GM23338 (cell line): ENCODE data around the gene CALHM5. TPM values are rescaled to one million over a fixed set of nuclear protein-coding genes. Genes with fewer than 3 reads are reported as not detected.

ENCODE experiments used
- ATAC-seq: fragments of 200-7000 bp; cut with Tn5 transposase; 3 replicates; pipeline ENCODE4 v1.9.1; 2020
- DNase-seq: peaks from one replicate; pipeline ENCODE4 v3.0.0-alpha.2; 2015; ENCODE audit warnings: low spot score
- H2AFZ ChIP-seq: fragments of 200-600 bp; sonication (generic); 2 replicates; pipeline ENCODE4 v1.8.0; 2016; ENCODE audit warnings: antibody characterized with exemption, mild to moderate bottlenecking, moderate library complexity
- H3F3A ChIP-seq: fragments of 200-600 bp; sonication (generic); replicated peaks from 2 replicates; pipeline ENCODE4 v1.8.0; 2017; ENCODE audit warnings: antibody characterized with exemption, mixed run types, low read depth
- H3K27ac ChIP-seq: fragments of 200-600 bp; sonication (generic); 2 replicates; pipeline ENCODE4 v1.6.1; 2016; ENCODE audit warnings: low read depth
- H3K27me3 ChIP-seq: fragments of 200-600 bp; sonication (generic); 2 replicates; pipeline ENCODE4 v1.8.0; 2016; ENCODE audit warnings: mild to moderate bottlenecking, mixed run types, moderate library complexity; ENCODE audit not compliant: insufficient read depth
- H3K36me3 ChIP-seq: fragments of 200-600 bp; sonication (generic); 2 replicates; pipeline ENCODE4 v1.8.0; 2016; ENCODE audit warnings: mild to moderate bottlenecking; ENCODE audit not compliant: insufficient read depth
- H3K4me1 ChIP-seq: fragments of 200-600 bp; sonication (generic); 2 replicates; pipeline ENCODE4 v1.8.0; 2016; ENCODE audit warnings: mild to moderate bottlenecking, moderate library complexity; ENCODE audit not compliant: insufficient read depth
- H3K4me2 ChIP-seq: fragments of 200-600 bp; sonication (generic); 2 replicates; pipeline ENCODE4 v1.7.1; 2017; ENCODE audit warnings: mixed run types
- H3K4me3 ChIP-seq: fragments of 200-600 bp; sonication (generic); 2 replicates; pipeline ENCODE4 v1.6.1; 2016; ENCODE audit warnings: mixed run types
- H3K79me2 ChIP-seq: fragments of 200-600 bp; sonication (generic); replicated peaks from 2 replicates; pipeline ENCODE4 v1.8.0; 2017; ENCODE audit warnings: mild to moderate bottlenecking; ENCODE audit not compliant: insufficient read depth
- H3K9me2 ChIP-seq: fragments of 200-600 bp; sonication (generic); 2 replicates; pipeline ENCODE4 v1.8.0; 2017; ENCODE audit not compliant: insufficient read depth
- H4K20me1 ChIP-seq: fragments of 200-600 bp; sonication (generic); replicated peaks from 2 replicates; pipeline ENCODE4 v1.8.0; 2017; ENCODE audit warnings: mild to moderate bottlenecking; ENCODE audit not compliant: insufficient read depth
- H3K27ac Mint-ChIP-seq: 2 replicates; pipeline ENCODE4 v1.8.0; 2020; ENCODE audit warnings: inconsistent platforms, mild to moderate bottlenecking, moderate library complexity, mixed read lengths
- H3K27me3 Mint-ChIP-seq: 3 replicates; pipeline ENCODE4 v1.8.0; 2022; ENCODE audit warnings: low read depth, mild to moderate bottlenecking, moderate library complexity, mixed read lengths, inconsistent platforms; ENCODE audit not compliant: insufficient read depth, poor library complexity
- H3K36me3 Mint-ChIP-seq: 3 replicates; pipeline ENCODE4 v1.8.0; 2021; ENCODE audit warnings: low read depth, mild to moderate bottlenecking, inconsistent platforms, moderate library complexity, mixed read lengths
- H3K4me1 Mint-ChIP-seq: 3 replicates; pipeline ENCODE4 v1.8.0; 2020; ENCODE audit warnings: mild to moderate bottlenecking, inconsistent platforms, mixed read lengths
- H3K4me3 Mint-ChIP-seq: 3 replicates; pipeline ENCODE4 v1.8.0; 2021; ENCODE audit warnings: moderate library complexity, mild to moderate bottlenecking, inconsistent platforms, mixed read lengths
- H3K9me3 Mint-ChIP-seq: 3 replicates; pipeline ENCODE4 v1.8.0; 2020; ENCODE audit warnings: moderate library complexity, mild to moderate bottlenecking, inconsistent platforms, mixed read lengths
- CREB1 ChIP-seq: fragments of 250-450 bp; sonication (Bioruptor Pico); IDR thresholded peaks from 2 replicates; pipeline ENCODE4 v1.5.0; 2020; ENCODE audit warnings: low read depth, mild to moderate bottlenecking, moderate library complexity
- CTCF ChIP-seq, 2 experiments: fragments of 200-600 bp in 1 of 2; sonication (generic) in 1 of 2; conservative IDR thresholded peaks; 2 replicates each; pipeline versions ENCODE4 v1.5.1 to v1.6.1; 2016 to 2017; ENCODE audit warnings: antibody characterized with exemption in 2 of 2, low read depth in 2 of 2, mild to moderate bottlenecking in 2 of 2, moderate library complexity in 1 of 2
- EZH2 ChIP-seq: fragments of 200-600 bp; sonication (generic); IDR thresholded peaks from one replicate; pipeline ENCODE4 v1.8.0; 2017; ENCODE audit warnings: antibody characterized with exemption, mild to moderate bottlenecking, low read depth; ENCODE audit not compliant: unreplicated experiment
- EZH2phosphoT487 ChIP-seq: fragments of 200-600 bp; sonication (generic); IDR thresholded peaks from one replicate; pipeline ENCODE4 v1.8.1; 2018; ENCODE audit warnings: antibody characterized with exemption; ENCODE audit not compliant: unreplicated experiment
- JUNB ChIP-seq: IDR thresholded peaks from one replicate; pipeline ENCODE4 v1.6.1; 2016; ENCODE audit warnings: antibody characterized with exemption; ENCODE audit not compliant: unreplicated experiment
- NANOG ChIP-seq: IDR thresholded peaks from 2 replicates; pipeline ENCODE4 v1.6.1; 2016; ENCODE audit warnings: antibody characterized with exemption, borderline replicate concordance
- POLR2AphosphoS5 ChIP-seq: IDR thresholded peaks from 2 replicates; pipeline ENCODE4 v1.6.1; 2016; ENCODE audit warnings: antibody characterized with exemption, low read depth
- REST ChIP-seq: IDR thresholded peaks from one replicate; pipeline ENCODE4 v1.6.1; 2018; ENCODE audit warnings: antibody characterized with exemption; ENCODE audit not compliant: unreplicated experiment
- STAT1 ChIP-seq: IDR thresholded peaks from one replicate; pipeline ENCODE4 v1.6.1; 2016; ENCODE audit warnings: antibody characterized with exemption; ENCODE audit not compliant: unreplicated experiment
- ZNF114 ChIP-seq: fragments of 250-450 bp; sonication (Bioruptor Pico); IDR thresholded peaks from 2 replicates; pipeline ENCODE4 v1.5.0; 2020; ENCODE audit warnings: mild to moderate bottlenecking, moderate library complexity
- ZNF331 ChIP-seq: fragments of 250-450 bp; sonication (Bioruptor Pico); IDR thresholded peaks from 2 replicates; pipeline ENCODE4 v1.5.0; 2020; ENCODE audit warnings: low read depth, mild to moderate bottlenecking, moderate library complexity
- ZNF462 ChIP-seq: fragments of 250-450 bp; sonication (Bioruptor Pico); IDR thresholded peaks from 2 replicates; pipeline ENCODE4 v1.5.0; 2020; ENCODE audit warnings: mild to moderate bottlenecking, moderate library complexity
- polyA plus RNA-seq: library from polyadenylated mRNA; unstranded; fragments of >200 nt; fragmentation: Nextera tagmentation; extraction: Ambion mirVana; gene quantifications from 2 replicates; pipeline ENCODE4 v1.2.1, GENCODE V29; 2016
- total RNA-seq: library from RNA; depleted of rRNA; stranded (reverse); fragments of >200 nt; shearing (Covaris generic); gene quantifications from 2 replicates; pipeline ENCODE4 v1.2.3, GENCODE V29; 2014
- TF ChIP-seq, protein P1 (sequence below): IDR thresholded peaks from 2 replicates; pipeline ENCODE4 v1.6.1; 2016; ENCODE audit warnings: antibody characterized with exemption

CALHM5 gene
- total and polyA plus RNA-seq, 2 experiments from 2014 or later: 0.02 to 0.10 TPM

DNA sequence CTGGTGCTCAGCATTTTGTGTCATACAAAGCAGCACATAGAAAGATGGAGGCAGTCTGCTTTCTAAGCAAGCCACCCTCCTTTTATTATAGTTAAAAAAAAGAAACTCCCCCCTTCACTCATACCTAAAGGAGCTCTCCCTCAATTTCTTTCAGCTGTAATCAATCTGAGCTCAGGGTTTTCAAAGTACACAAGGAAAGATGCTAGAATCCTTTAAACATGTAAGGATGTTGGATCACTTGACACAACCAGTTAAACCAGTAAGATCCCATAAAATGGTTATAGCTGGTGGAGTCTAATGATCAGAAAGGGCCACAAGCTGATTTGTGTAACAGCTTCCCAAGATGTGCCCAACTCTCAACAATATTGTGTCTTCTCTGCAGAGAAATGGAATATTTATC, 42.0 kb downstream of the CALHM5 start, which contains the start of gene CALHM4 (continued):
- no peak for TF ChIP-seq CTCF (conservative IDR thresholded peaks at IDR 0.05; ENCODE audit: low read depth in 2 of 2)

DNA sequence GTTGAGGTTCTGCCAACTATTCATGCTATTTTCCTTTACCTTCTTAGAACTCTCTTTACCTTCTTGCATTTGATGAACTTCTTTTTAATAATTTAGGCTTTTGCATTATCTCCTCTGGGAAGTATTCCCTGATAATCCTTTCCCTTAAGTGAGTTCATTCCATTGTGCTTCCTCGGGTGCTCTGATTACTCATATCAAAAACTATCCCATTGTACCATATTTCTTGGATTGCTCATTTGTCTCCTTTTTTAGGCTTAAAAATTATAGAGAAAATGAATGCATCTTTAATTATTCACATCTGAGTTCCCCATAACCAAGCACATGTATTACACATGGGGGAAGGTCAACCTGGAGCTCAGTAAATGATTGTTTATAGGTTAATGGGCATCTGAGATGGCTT, 44.6 kb downstream of the CALHM5 start:
- H3K4me1 Mint-ChIP-seq: peaks cover 4% of the 10 kb centered on the region; the same call in 1 of the 3 replicates
- no peak for ATAC-seq
- DNase-seq: no peak
- Histone ChIP-seq H4K20me1 (no peaks in the 10 kb centered on the region), H3K4me1 (no peaks in the 10 kb centered on the region), H3F3A (no peaks in the 10 kb centered on the region), H3K27ac (no peak overlapping the region), H3K9me2 (no peaks in the 10 kb centered on the region), H3K4me3 (no peak overlapping the region), H3K4me2 (no peak overlapping the region), H3K27me3 (no peaks in the 10 kb centered on the region), H2AFZ (no peak overlapping the region), H3K79me2 (no peaks in the 10 kb centered on the region), H3K36me3 (no peaks in the 10 kb centered on the region)
- H3K36me3 Mint-ChIP-seq: no peaks in the 10 kb centered on the region
- H3K4me3 Mint-ChIP-seq: no peak overlapping the region
- H3K27ac Mint-ChIP-seq: no peak overlapping the region
- no peaks in the 10 kb centered on the region for H3K9me3 Mint-ChIP-seq
- H3K27me3 Mint-ChIP-seq: no peaks in the 10 kb centered on the region
- no peak for TF ChIP-seq REST
- TF ChIP-seq NANOG: no peak
- no peak for TF ChIP-seq CREB1 (CRISPR knock-in tag)
- TF ChIP-seq POLR2AphosphoS5: no peak
- TF ChIP-seq ZNF114 (CRISPR knock-in tag): no peak
- no peak for TF ChIP-seq EZH2
- no peak for TF ChIP-seq ZNF331 (CRISPR knock-in tag)
- no peak for TF ChIP-seq STAT1
- TF ChIP-seq ZNF462 (CRISPR knock-in tag): no peak
- TF ChIP-seq, protein P1, sequence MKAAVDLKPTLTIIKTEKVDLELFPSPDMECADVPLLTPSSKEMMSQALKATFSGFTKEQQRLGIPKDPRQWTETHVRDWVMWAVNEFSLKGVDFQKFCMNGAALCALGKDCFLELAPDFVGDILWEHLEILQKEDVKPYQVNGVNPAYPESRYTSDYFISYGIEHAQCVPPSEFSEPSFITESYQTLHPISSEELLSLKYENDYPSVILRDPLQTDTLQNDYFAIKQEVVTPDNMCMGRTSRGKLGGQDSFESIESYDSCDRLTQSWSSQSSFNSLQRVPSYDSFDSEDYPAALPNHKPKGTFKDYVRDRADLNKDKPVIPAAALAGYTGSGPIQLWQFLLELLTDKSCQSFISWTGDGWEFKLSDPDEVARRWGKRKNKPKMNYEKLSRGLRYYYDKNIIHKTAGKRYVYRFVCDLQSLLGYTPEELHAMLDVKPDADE: no peak
- TF ChIP-seq EZH2phosphoT487: no peak
- TF ChIP-seq JUNB: no peak
